ENCODE results near the gene BABAM1.
"Not testable (repeated sequence)": the region's sequence is repeated elsewhere in the genome, so short reads cannot be mapped to it uniquely, and the experiment has no call there.

BABAM1 gene

GRCh38 chr19:17275441-17276175 is 8.4 kb downstream of the BABAM1 start:
- no peak for DNase-seq

GRCh38 chr19:17279436-17279835 is 12.2 kb downstream of the BABAM1 start:
- no peak for DNase-seq

GRCh38 chr19:17281391-17282304 is 14.4 kb downstream of the BABAM1 start, which contains the start of gene ANKLE1:
ANKLE1 (plus strand) TSS chr19:17281901; CDS start chr19:17281921, 20 bp downstream.
- DNase-seq = no peak

GRCh38 chr19:17282488-17283125 is 15.4 kb downstream of the BABAM1 start:
- peak; percentile 34 for DNase-seq

GRCh38 chr19:17283504-17283996 is 16.3 kb downstream of the BABAM1 start:
- DNase-seq = no peak

GRCh38 chr19:17285415-17286135 is 18.3 kb downstream of the BABAM1 start:
- no peak for DNase-seq

GRCh38 chr19:17286263-17286662 is 19.0 kb downstream of the BABAM1 start:
- DNase-seq = no peak

GRCh38 chr19:17286752-17287151 is 19.5 kb downstream of the BABAM1 start:
- no peak for DNase-seq

GRCh38 chr19:17289489-17289888 is 22.2 kb downstream of the BABAM1 start:
- no peak for DNase-seq

GRCh38 chr19:17292301-17293074 is 25.2 kb downstream of the BABAM1 start:
- no peak for DNase-seq

- no peak for DNase-seq
These were observed 26.4 kb downstream of the BABAM1 start for GRCh38 chr19:17293605-17294004.

GRCh38 chr19:17294051-17294891 is 27.0 kb downstream of the BABAM1 start:
- no peak for DNase-seq

- not testable (repeated sequence) for DNase-seq
These were observed 28.3 kb downstream of the BABAM1 start for GRCh38 chr19:17295551-17295950.

GRCh38 chr19:17296273-17296672 is 29.0 kb downstream of the BABAM1 start:
- DNase-seq = no peak

GRCh38 chr19:17296976-17297375 is 29.7 kb downstream of the BABAM1 start:
- no peak for DNase-seq

GRCh38 chr19:17300992-17301619 is 33.9 kb downstream of the BABAM1 start:
- DNase-seq = no peak

GRCh38 chr19:17302391-17303166 is 35.3 kb downstream of the BABAM1 start:
- no peak for DNase-seq

GRCh38 chr19:17303167-17303939 is 36.1 kb downstream of the BABAM1 start, which contains the start of gene ABHD8:
ABHD8 (minus strand) TSS chr19:17303425; CDS start chr19:17301616, 1,809 bp downstream.
- DNase-seq = peak; percentile 64

GRCh38 chr19:17303940-17304267 is 36.7 kb downstream of the BABAM1 start:
- no peak for DNase-seq
